GM18499 (cell line): ENCODE results near the gene MARCHF2.
"Not testable (repeated sequence)": the region's sequence is repeated elsewhere in the genome, so short reads cannot be mapped to it uniquely, and the experiment has no call there.

ENCODE experiments used
- ATAC-seq: cut with Tn5 transposase; IDR thresholded peaks from one replicate; pipeline ENCODE4 v1.9.1; 2021; ENCODE audit warnings: moderate number of reproducible peaks; ENCODE audit not compliant: insufficient read depth, unreplicated experiment

Gene MARCHF2, protein sequence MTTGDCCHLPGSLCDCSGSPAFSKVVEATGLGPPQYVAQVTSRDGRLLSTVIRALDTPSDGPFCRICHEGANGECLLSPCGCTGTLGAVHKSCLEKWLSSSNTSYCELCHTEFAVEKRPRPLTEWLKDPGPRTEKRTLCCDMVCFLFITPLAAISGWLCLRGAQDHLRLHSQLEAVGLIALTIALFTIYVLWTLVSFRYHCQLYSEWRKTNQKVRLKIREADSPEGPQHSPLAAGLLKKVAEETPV

DNA sequence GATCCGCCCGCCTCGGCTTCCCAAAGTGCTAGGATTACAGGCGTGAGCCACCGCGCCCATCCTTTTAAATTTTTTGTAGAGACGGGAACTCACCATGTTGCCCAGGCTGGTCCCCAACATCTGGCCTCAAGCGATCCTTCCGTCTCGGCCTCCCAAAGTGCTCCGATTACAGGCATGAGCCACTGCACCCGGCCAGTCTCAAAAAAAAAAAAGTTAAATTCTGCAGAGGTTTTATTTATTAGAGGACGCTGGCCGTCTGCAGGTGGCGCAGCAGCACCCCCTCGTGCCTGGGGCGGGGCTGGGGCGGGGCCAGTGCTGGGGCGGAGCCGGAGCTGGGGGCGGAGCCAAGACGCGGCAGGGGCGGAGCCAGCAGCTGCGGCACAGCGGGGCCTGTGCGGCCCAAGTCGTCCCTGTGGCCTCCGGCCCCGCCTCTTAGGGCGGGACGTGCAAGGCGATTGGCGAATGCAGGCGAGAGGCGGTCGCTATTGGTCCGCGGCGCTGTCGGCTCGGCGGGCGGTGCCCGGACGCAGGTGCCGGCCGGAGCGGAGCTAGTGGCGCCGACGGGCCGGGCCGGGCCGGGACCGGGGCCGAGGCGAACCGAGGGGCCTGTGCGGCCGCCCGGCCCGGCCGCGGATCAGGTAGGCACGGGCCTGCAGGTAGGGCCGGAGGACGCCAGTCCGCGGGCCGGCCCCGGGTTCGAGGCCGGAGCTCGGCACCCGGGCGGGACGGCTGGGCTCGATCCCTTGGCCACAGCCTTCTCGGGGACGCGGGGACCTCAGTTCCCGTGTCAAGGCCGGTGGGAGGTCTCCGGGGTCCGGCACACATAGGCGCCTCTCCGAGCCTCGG is at the start of gene MARCHF2:
Gene MARCHF2, plus strand, starts transcription at position 523 of the 846 bp plus-strand sequence. CDS start 8,536 bp downstream, outside the sequence.
- ATAC-seq = peak; percentile 72

DNA sequence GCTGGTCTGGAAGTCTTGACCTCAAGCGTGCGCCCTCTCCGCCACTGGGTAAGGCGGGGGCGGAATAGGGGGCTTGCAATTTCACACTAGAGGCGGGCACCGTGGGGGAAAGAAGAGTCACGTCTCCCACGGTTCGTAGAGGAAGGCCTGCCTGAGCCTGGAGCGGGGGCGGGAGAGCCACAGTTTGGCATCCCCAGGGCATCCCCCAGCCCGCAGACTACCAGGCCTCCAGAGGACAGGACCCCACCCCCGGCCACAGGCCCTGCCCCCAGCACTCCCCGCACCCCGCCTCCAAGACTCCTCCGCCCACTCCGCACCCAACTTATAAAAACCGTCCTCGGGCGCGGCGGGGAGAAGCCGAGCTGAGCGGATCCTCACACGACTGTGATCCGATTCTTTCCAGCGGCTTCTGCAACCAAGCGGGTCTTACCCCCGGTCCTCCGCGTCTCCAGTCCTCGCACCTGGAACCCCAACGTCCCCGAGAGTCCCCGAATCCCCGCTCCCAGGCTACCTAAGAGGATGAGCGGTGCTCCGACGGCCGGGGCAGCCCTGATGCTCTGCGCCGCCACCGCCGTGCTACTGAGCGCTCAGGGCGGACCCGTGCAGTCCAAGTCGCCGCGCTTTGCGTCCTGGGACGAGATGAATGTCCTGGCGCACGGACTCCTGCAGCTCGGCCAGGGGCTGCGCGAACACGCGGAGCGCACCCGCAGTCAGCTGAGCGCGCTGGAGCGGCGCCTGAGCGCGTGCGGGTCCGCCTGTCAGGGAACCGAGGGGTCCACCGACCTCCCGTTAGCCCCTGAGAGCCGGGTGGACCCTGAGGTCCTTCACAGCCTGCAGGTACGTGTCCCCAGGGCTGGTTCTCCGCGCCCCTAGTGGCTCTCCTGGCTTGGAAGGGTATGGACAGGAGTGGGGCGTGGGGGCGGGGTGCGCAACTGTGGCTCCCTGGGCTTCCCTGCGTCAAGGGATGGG is 49.0 kb upstream of the MARCHF2 start, which contains the start of gene ANGPTL4:
Gene ANGPTL4, plus strand, starts transcription at position 353 of the 969 bp plus-strand sequence. Its CDS starts 167 bp downstream, at position 520.
- no peak for ATAC-seq

DNA sequence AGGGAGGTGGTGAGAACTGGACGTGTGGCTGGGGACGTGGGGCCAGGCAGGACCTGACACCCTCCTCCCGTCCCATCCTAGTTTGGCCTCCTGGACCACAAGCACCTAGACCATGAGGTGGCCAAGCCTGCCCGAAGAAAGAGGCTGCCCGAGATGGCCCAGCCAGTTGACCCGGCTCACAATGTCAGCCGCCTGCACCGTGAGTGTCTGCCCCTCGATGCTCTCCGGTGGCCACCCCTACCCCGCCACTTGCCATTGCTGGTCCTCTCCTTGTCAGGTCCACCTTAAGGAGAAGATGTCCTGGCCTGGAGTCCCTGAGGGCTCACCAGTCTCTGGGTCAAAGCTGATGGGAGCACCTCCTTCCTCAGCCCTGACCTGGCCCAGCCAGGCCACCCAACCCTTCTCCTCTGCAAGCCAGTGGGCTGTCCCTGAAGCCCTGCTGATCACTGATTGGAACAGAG is 47.0 kb upstream of the MARCHF2 start:
- ATAC-seq = no peak

DNA sequence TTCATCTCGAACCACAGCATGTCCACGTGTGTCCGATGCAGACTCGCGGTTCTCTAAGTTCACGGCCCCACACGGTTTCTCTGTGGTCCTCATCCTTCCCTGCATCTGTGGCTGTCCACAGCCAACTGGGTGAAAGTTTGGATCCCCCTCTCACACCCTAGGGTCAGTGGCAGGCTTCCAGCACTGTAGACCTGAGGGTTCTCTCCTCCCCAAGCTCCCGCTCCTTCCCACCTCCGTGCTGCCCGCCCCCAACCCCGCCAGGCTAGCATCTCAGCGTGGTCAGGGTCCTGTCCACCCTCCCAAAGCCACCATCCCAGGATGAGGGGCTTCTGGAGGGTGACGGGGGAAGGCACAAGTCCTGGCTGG is 46.2 kb upstream of the MARCHF2 start:
- ATAC-seq = no peak

DNA sequence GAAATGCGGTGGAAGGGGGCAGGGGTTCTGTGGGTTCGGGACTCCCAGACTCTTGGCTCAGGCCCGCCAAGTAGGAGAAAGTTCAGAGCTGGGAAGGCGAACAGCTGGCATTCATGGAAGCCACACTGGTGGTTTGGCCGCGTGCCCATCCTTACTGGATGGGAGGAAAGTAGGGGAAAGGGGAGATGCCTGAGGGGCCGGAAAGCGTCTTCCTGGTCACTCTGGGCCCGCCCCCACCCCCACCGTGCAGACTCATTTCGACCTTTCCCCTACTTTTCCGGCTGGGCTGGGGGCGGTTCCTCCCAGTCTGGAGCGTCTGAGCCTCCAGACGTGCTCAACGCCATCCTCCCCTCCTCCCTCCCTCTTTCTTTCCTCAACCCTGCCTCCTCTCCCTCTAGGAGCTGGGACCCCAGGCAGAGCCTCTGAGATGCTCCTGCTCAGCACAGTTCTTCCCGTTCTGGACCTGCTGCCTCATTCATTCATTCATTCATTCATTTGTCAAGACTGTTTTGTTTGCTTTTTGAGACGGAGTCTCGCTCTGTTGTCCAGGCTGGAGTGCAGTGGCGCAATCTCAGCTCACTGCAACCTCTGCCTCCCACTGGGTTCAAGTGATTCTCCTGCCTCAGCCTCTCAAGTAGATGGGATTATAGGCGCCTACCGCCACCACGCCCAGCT is 45.6 kb upstream of the MARCHF2 start:
- no peak for ATAC-seq

DNA sequence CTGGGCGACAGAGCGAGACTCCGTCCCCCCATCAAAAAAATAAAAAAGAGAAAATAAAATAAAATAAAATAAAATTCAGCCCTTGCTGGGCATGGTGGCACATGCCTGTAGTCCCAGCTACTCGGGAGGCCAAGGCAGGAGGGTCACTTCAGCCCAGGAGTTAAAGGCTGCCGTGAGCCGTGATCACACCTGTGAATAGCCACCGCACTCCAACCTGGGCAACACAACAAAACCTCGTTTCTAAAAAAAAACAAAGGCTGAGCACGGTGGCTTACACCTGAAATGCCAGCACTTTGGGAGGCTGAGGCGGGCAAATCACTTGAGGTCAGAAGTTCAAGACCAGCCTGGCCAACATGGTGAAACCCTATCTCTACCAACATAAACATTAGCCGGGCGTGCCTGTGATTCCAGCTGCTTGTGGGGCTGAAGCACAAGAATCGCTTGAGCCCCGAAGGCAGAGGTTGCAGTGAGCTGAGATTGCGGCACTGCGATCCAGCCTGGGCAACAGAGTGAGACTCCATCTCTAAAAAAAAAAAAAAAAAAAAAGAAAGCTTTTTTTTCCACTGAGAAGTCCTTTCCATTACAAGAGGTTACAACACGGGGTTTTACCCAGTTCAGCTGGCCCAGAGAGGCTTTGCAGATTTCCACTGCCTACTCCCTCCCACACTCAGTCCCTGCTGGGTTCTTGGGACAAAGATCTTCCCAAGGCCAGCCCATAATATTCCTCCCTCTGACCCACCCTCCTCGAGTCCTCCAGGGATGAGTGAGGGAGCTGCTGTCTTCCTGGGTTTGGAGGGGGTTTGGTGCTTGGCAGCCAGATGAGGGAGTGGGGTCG is 42.7 kb upstream of the MARCHF2 start:
- no peak for ATAC-seq

DNA sequence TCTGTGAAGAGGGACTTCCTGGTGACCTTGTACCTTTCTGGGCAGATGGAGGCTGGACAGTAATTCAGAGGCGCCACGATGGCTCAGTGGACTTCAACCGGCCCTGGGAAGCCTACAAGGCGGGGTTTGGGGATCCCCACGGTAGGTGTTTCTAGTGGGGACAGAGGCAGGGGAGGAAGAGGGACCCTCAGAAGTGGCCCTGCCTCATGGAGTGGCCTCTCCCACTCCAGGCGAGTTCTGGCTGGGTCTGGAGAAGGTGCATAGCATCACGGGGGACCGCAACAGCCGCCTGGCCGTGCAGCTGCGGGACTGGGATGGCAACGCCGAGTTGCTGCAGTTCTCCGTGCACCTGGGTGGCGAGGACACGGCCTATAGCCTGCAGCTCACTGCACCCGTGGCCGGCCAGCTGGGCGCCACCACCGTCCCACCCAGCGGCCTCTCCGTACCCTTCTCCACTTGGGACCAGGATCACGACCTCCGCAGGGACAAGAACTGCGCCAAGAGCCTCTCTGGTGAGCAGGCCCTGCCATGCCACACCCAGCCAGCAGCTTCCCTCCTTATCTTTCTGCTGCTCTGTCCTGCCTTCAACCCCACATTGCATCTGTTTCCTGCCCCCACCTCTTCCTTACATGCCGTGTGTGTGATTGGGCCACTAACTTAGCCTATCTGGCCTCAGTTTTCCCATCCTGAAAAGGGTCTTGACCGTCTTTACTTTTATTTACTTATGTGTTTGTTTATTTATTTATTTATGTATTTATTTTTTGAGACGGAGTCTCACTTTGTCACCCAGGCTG is 41.9 kb upstream of the MARCHF2 start:
- no peak for ATAC-seq

DNA sequence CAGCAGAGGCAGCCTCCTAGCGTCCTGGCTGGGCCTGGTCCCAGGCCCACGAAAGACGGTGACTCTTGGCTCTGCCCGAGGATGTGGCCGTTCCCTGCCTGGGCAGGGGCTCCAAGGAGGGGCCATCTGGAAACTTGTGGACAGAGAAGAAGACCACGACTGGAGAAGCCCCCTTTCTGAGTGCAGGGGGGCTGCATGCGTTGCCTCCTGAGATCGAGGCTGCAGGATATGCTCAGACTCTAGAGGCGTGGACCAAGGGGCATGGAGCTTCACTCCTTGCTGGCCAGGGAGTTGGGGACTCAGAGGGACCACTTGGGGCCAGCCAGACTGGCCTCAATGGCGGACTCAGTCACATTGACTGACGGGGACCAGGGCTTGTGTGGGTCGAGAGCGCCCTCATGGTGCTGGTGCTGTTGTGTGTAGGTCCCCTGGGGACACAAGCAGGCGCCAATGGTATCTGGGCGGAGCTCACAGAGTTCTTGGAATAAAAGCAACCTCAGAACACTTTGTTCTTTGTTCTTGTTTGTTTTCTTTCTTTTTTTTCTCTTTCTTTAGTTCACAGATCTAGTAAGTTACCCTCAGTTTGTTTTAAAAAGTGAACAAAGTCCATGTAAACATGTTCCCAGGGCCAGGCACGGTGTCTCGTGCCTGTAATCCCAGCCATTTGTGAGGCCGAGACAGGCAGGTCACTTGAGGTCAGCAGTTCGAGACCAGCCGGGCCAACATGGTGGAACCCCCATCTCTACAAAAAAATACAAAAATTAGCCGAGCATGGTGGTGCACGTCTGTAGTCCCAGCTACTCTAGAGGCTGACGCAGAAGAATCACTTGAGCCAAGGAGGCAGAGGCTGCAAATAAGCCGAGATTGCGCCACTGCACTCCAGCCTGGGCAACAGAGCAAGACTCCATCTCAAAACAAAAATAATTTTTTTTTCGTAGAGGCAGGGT is 39.0 kb upstream of the MARCHF2 start:
- no peak for ATAC-seq

DNA sequence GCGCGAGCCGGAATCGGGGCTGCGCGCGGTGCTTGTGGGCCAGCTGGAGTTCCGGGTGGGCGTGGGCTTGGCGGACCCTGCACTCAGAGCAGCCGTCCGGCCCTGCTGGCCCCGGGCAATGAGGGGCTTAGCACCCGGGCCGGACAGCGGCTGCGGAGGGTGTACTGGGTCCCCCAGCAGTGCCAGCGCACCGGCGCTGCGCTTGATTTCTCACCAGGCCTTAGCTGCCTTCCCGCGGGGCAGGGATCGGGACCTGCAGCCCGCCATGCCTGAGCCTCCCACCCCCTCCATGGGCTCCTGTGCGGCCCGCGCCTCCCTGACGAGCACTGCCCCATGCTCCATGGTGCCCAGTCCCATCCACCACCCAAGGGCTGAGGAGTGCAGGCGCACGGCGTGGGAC is 37.3 kb upstream of the MARCHF2 start:
- ATAC-seq = not testable (repeated sequence)

DNA sequence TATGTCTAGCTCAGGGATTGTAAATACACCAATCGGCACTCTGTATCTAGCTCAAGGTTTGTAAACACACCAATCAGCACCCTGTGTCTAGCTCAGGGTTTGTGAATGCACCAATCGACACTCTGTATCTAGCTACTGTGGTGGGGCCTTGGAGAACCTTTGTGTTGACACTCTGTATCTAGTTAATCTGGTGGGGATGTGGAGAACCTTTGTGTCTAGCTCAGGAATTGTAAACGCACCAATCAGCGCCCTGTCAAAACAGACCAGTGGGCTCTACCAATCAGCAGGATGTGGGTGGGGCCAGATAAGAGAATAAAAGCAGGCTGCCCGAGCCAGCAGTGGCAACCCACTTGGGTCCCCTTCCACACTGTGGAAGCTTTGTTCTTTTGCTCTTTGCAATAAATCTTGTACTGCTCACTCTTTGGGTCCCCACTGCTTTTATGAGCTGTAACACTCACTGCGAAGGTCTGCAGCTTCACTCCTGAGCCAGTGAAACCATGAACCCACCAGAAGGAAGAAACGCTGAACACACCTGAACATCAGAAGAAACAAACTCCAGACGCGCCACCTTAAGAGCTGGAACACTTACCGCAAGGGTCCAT is 36.6 kb upstream of the MARCHF2 start:
- ATAC-seq = not testable (repeated sequence)

DNA sequence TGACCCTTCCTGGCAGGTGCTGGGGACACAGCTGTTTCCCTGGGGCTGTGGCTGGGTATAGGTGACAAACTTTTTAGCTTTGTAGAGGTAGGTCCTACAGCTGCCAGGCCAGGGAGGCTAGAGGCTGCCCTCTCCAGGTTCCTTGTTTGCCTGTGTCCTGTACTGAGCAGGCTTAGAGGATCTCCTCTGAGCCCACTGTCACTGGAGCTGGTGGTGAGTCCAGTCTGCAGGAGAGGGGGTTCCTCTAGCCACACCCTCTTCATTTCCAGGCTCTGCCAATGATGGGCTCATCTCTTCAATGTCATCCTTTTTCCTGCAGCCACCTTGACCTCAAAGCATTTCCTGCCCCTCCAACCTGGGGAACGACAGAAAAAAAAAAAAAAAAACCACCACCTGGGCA is 35.5 kb upstream of the MARCHF2 start:
- no peak for ATAC-seq

DNA sequence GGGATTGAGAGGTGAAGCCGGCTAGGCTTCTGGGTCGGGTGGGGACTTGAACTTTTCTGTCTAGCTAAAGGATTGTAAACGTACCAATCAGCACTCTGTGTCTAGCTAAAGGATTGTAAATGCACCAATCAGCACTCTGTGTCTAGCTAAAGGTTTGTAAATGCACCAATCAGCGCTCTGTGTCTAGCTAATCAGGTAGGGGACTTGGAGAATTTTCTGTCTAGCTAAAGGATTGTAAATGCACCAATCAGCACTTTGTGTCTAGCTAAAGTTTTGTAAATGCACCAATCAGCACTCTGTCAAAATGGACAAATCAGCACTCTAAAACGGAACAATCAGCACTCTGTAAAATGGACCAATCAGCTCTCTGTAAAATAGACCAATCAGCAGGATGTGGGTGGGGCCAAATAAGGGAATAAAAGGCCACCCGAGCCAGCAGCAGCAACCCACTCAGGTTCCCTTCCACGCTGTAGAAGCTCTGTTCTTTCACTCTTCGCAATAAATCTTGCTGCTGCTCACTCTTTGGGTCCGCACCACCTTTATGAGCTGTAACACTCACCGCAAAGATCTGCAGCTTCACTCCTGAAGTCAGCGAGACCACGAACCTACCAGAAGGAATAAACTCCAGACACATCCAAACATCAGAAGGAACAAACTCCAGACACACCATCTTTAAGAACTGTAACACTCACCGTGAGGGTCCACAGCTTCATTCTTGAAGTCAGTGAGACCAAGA is 33.8 kb upstream of the MARCHF2 start:
- ATAC-seq = not testable (repeated sequence)

DNA sequence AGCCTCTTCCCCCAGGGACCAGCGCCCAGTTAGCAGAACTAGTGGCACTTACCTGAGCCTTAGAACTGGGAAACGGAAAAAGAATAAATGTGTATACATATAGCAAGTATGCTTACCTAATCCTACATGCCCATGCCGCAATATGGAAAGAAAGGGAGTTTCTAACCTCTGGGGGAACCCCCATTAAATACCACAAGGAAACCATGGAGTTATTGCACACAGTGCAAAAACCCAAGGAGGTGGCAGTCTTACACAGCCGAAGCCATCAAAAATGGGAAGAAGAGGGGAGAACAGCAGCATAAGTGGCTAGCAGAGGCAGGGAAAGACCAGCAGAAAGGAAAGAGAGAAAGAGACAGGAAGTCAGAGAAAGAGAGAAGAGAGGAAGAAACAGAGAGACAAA is 28.5 kb upstream of the MARCHF2 start:
- not testable (repeated sequence) for ATAC-seq

DNA sequence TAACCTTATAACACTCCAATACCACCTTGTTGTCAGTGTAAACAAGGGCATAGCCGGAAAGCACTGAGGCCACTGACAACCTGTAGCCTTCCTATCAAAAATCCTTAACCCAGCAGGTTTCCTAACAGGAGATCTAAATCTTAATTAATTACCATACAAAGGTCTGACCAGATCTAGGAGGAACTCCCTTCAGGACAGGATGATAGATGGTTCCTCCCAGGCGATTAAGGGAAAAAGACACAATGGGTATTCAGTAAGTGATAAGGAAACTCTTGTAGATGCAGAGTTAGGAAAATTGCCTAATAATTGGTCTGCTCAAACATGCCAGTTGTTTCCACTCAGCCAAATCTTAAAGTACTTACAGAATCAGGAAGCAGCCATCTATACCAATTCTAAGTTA is 28.0 kb upstream of the MARCHF2 start:
- ATAC-seq = not testable (repeated sequence)

DNA sequence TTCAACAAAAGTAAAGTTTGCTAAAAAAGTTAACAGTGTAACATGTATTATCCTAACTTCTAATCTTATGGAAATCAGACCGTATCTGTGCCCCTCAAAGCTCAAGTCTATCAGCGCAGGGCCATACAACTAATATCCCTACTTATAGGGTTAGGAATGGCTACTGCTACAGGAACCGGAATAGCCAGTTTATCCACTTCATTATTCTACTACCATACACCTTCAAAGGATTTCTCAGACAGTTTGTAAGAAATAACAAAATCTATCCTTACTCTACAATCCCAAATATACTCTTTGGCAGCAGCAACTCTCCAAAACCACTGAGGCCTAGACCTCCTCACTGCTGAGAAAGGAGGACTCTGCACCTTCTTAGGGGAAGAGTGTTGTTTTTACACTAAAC is 27.5 kb upstream of the MARCHF2 start:
- not testable (repeated sequence) for ATAC-seq

DNA sequence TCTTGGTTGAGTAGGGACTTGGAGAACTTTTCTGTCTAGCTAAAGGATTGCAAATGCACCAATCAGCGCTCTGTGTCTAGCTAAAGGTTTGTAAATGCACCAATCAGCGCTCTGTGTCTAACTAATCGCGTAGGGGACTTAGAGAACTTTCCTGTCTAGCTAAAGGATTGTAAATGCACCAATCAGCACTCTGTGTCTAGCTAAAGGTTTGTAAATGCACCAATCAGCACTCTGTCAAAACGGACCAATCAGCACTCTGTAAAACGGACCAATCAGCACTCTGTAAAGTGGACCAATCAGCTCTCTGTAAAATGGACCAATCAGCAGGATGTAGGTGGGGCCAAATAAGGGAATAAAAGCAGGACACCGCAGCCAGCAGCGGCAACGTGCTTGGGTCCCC is 26.7 kb upstream of the MARCHF2 start:
- not testable (repeated sequence) for ATAC-seq
